Activated T-cell treated with anti-CD3 and anti-CD28 coated beads, Interleukin-2, amount 50 U/mL, for 72 hours (primary cell): Measurements from ENCODE around the gene ZNF230. TPM values are rescaled to one million over a fixed set of nuclear protein-coding genes. Genes with fewer than 3 reads are reported as not detected.

Experiments
- ATAC-seq, 2 donors: fragments of 150-1000 bp; cut with Tn5 transposase; replicated peaks in 1 of 2; 2 replicates each; pipeline ENCODE4 v1.10.0; 2021; ENCODE audit warnings: moderate library complexity in 2 of 2, mild to moderate bottlenecking in 1 of 2
- DNase-seq, 2 donors: peaks; one replicate each; pipeline ENCODE4 v3.0.0; 2021 to 2022; ENCODE audit warnings: mixed read lengths in 1 of 2
- H3K27ac Mint-ChIP-seq: one replicate; pipeline ENCODE4 v1.8.0; 2022; ENCODE audit warnings: mild to moderate bottlenecking, moderate library complexity, mixed read lengths
- H3K27me3 Mint-ChIP-seq: one replicate; pipeline ENCODE4 v1.8.0; 2022; ENCODE audit warnings: low read depth, mixed read lengths
- H3K36me3 Mint-ChIP-seq, 2 donors: one replicate each; pipeline ENCODE4 v1.8.0; 2022; ENCODE audit warnings: mixed read lengths in 2 of 2, mild to moderate bottlenecking in 1 of 2; ENCODE audit not compliant: insufficient read depth in 2 of 2
- H3K4me1 Mint-ChIP-seq: one replicate; pipeline ENCODE4 v1.8.0; 2022; ENCODE audit warnings: low read depth, mixed read lengths
- H3K4me3 Mint-ChIP-seq, 2 donors: one replicate each; pipeline ENCODE4 v1.8.0; 2022; ENCODE audit warnings: mild to moderate bottlenecking in 2 of 2, mixed read lengths in 2 of 2, moderate library complexity in 2 of 2
- H3K9me3 Mint-ChIP-seq, 2 donors: one replicate each; pipeline ENCODE4 v1.8.0; 2022; ENCODE audit warnings: mixed read lengths in 2 of 2
- total RNA-seq, 2 donors: library from RNA; stranded (reverse); gene quantifications; one replicate each; pipeline ENCODE4 v1.2.3, GENCODE V29; 2022

Gene ZNF230
- total RNA-seq, 2 donors from 2014 or later, result 5.5 to 5.8 TPM

DNA sequence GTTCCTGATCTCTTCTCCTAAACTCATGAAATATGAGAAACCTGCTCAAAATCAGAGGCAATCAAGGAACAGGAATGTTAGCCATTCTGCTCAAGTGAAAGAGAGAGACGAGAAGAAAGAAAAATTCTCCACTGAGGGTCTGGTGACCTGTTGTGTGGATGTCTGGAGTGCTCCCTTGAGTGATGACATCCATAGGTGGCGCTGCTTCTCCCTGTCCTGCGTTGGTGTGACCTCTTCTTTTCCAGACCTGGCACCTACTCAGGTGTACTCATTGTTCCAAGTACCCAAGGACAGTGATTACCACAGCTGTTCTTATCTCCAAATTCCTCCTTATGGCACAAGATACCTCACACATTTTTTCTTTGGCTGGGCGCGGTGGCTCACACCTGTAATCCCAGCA, 53.1 kb downstream of the ZNF230 start:
- ATAC-seq (no peak), DNase-seq (no peak)
- Mint-ChIP-seq H3K4me3 (no peak overlapping the region), H3K27me3 (no peaks in the 10 kb centered on the region), H3K9me3 (peaks cover 15 to 19% of the 10 kb centered on the region in 2 donors), H3K4me1 (peaks cover 19% of the 10 kb centered on the region), H3K27ac (no peak overlapping the region), H3K36me3 (peaks cover 23 to 25% of the 10 kb centered on the region in 2 donors)

DNA sequence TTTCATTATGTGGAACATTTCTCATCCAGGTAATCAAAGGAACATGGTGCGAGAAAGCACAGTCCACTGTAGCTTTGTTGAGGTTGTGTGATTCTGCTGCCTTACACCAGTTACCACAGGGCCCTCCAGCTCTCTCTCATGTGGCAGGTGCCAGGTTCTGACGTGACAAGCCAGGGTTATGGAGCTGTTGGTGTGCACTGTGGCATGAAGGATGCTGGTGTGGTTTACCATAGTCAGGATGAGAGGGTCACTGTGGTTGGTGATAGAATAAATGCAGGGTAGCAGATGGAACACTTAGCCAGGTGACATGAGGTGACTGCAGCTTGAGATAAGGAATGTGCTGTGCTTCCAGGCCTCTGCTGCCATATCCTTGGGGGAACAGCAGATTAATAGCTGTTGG, 56.5 kb downstream of the ZNF230 start:
- Mint-ChIP-seq H3K4me1 (no peaks in the 10 kb centered on the region), H3K9me3 (peaks cover 12 to 18% of the 10 kb centered on the region in 2 donors), H3K36me3 (peaks cover 24% of the 10 kb centered on the region in 2 donors), H3K4me3 (no peak overlapping the region), H3K27ac (no peak overlapping the region), H3K27me3 (no peaks in the 10 kb centered on the region)
- ATAC-seq (no peak), DNase-seq (no peak)

DNA sequence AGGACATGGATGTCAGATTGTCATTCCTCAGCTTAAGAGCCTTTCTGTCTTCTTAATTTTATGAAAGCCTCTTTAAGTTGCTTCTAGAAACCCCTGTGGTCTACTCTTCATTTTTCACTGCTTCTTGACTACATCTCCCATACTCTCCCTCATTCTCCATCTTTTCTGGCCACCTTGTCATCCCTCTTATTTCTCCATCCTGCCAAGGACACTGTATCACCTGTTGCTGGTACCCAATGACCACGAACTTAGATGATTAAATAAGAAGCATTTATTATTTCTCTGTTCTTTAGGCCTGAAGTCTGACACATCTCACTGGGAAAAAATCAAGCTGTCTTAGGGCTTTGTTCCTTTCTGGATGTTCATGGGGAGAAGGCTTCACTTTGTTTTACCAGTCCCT, 58.3 kb downstream of the ZNF230 start:
- Mint-ChIP-seq H3K27me3 (no peaks in the 10 kb centered on the region), H3K36me3 (peaks cover 18 to 25% of the 10 kb centered on the region in 2 donors), H3K9me3 (peaks cover 7 to 11% of the 10 kb centered on the region in 2 donors), H3K27ac (no peak overlapping the region), H3K4me1 (no peaks in the 10 kb centered on the region), H3K4me3 (no peak overlapping the region)
- ATAC-seq (no peak), DNase-seq (no peak)

Other genes with a start within 250 kb of the ZNF230 start
- 10 to 100 TPM; 85.3 to 96.4 TPM for gene SMG9, start 248.0 kb upstream of the ZNF230 start, total RNA-seq
- gene KCNN4, start 222.0 kb upstream of the ZNF230 start, total RNA-seq, result 100 to 1,000 TPM in 1 of 2 donors, 10 to 100 TPM in 1; 91.6 to 118 TPM
- 1 to 10 TPM in 1 of 2 donors, under 1 TPM in 1; 0.21 to 1.1 TPM for gene LYPD5, start 200.5 kb upstream of the ZNF230 start, total RNA-seq
- gene ZNF283, start 175.6 kb upstream of the ZNF230 start, total RNA-seq, result 1 to 10 TPM; 6.9 to 7.3 TPM
- gene ZNF404, start 119.0 kb upstream of the ZNF230 start, total RNA-seq, result 1 to 10 TPM; 1.6 to 3.3 TPM
- gene ZNF45, start 67.7 kb upstream of the ZNF230 start, total RNA-seq, result 10 to 100 TPM; 11.4 to 13.9 TPM
- gene ZNF221, start 51.7 kb upstream of the ZNF230 start, total RNA-seq, result 1 to 10 TPM; 3.4 to 3.5 TPM
- gene ZNF155, start 18.8 kb upstream of the ZNF230 start, total RNA-seq, result 1 to 10 TPM; 6.0 to 7.5 TPM
- 1 to 10 TPM; 2.7 to 3.0 TPM for gene ZNF222, start 22.4 kb downstream of the ZNF230 start, total RNA-seq
- 1 to 10 TPM in 1 of 2 donors, under 1 TPM in 1; 0.81 to 2.5 TPM for gene ZNF223, start 49.1 kb downstream of the ZNF230 start, total RNA-seq
- 1 to 10 TPM; 3.3 TPM for gene ZNF284, start 69.2 kb downstream of the ZNF230 start, total RNA-seq
- gene ZNF224, start 91.4 kb downstream of the ZNF230 start, total RNA-seq, result 10 to 100 TPM; 23.6 to 26.3 TPM
- 1 to 10 TPM; 1.9 to 3.0 TPM for gene ZNF225, start 110.4 kb downstream of the ZNF230 start, total RNA-seq
- gene ZNF234, start 138.6 kb downstream of the ZNF230 start, total RNA-seq, result 1 to 10 TPM; 6.2 to 8.5 TPM
- 10 to 100 TPM; 15.3 to 16.3 TPM for gene ZNF226, start 162.1 kb downstream of the ZNF230 start, total RNA-seq
- 10 to 100 TPM; 31.5 to 36.6 TPM for gene ZNF227, start 209.6 kb downstream of the ZNF230 start, total RNA-seq